EL (cell line): Measurements from ENCODE around the gene SPTAN1.
A peak's percentile ranks its signal among the peaks of the same experiment; 100 is the strongest.
"Not testable (repeated sequence)": the region's sequence is repeated elsewhere in the genome, so short reads cannot be mapped to it uniquely, and the experiment has no call there.

Source experiments
- DNase-seq: peaks from one replicate; pipeline ENCODE4 v3.0.0-alpha.2; 2016

The SPTAN1 gene

DNA sequence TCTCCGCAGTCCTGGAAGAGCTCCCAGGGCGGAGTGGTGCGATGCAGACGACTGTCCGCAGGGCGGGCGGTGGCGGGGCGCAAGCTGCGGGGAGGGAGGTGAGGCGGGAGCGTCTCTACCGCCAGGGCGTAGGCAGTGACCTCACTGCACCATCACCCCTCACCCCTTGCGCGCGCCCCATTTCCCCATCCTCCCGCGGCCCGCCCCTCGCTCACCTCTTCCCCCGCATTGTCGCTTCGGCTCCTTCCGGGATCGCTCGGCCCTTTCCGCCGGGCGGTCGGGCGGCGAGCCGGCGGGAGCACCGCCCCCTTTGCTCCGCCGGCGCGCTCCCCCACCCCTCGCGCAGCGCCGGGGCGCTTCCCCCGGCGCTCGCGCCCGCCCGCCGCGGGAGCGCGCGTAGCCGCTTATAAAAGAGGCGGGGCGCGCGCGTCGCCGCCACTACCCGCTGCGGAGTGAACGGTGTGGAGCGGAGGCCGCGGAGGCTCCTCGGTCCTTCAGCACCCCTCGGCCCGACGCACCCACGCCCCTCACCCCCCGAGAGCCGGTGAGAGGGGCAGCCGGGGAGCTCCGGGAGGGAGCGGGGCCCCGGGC lies at the start of gene SPTAN1:
Gene SPTAN1 (plus strand): TSS at position 435 of the 591 bp plus-strand sequence. CDS start 14,154 bp downstream, outside the sequence.
- DNase-seq, result peak; percentile 95

GRCh38 chr9:128503415-128503825 lies 49.0 kb upstream of the SPTAN1 start:
- peak; percentile 63 for DNase-seq

GRCh38 chr9:128503870-128504269 lies 48.5 kb upstream of the SPTAN1 start:
- DNase-seq, result peak; percentile 18

- peak; percentile 91 for DNase-seq
Observed at GRCh38 chr9:128504485-128505413, 47.6 kb upstream of the SPTAN1 start, which contains the start of gene GLE1. TSS of gene GLE1 (plus strand) at chr9:128504719. CDS start at chr9:128504806, 87 bp downstream.

DNA sequence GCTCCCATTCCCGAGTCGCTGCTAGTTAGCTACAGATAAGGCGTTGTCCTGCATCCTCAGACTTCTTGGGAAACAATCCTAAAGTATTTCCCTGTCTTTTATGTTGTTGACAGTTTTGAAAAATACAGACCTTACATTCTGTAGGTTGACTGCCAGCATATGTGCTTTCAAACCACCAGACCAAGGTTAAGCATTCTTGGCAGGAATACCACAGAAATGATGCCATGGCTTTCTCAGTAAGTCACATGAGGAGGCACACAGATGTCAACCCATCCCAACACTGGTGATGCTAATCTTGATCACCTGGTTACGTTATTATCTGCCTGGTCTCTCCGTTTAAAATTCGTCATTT lies 47.0 kb upstream of the SPTAN1 start:
- DNase-seq, result peak; percentile 58

DNA sequence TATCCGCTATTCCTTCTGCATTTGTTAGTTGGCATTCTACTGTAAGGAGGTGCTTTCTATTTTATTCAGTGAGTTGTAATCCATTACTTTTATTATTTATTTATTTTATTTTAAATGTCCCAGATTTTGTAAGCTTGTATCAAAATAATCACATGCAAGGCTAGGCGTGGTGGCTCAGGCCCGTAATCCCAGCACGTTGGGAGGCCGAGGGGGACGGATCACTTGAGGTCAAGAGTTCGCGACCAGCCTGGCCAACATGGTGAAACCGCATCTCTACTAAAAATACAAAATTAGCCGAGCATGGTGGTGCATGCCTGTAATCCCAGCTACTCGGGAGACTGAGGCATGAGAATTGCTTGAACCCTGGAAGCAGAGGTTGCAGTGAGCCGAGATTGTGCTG lies 46.5 kb upstream of the SPTAN1 start:
- DNase-seq, result not testable (repeated sequence)

DNA sequence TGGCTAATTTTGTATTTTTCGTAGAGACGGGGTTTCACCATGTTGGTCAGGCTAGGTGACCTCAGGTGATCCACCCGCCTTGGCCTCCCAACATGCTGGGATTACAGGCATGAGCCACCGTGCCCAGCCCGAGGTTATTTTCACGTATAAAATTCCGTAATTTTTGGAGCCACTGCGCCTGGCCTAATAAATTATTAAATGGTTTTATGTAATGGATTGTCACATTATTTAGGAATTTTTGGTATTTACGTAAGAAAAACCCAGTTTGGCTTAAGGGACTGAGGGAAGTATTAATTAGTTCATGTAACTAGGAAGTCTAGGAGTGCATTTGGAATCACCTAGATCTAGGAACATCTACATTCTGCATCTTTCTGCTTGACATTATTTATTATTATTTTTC lies 39.6 kb upstream of the SPTAN1 start:
- DNase-seq, result no peak

DNA sequence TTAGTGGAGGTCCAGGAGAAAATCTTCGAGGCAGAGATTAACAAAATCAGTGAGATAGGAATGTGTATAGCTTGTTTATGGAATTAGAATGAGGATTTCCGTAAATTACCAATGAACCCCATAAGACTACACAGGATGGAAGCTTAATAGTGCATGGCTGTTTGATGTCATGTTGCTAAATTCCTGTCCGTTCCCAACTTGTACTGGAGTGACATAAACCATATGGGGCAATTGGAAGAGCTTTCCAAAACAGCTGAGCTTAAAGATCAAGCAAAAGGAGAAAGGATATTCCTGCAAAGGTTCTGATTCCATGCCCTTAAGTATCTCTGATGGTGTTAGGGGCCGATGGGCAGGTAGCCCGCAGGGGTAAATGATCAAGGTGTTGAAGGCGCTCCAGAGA lies 30.4 kb upstream of the SPTAN1 start:
- DNase-seq, result no peak

DNA sequence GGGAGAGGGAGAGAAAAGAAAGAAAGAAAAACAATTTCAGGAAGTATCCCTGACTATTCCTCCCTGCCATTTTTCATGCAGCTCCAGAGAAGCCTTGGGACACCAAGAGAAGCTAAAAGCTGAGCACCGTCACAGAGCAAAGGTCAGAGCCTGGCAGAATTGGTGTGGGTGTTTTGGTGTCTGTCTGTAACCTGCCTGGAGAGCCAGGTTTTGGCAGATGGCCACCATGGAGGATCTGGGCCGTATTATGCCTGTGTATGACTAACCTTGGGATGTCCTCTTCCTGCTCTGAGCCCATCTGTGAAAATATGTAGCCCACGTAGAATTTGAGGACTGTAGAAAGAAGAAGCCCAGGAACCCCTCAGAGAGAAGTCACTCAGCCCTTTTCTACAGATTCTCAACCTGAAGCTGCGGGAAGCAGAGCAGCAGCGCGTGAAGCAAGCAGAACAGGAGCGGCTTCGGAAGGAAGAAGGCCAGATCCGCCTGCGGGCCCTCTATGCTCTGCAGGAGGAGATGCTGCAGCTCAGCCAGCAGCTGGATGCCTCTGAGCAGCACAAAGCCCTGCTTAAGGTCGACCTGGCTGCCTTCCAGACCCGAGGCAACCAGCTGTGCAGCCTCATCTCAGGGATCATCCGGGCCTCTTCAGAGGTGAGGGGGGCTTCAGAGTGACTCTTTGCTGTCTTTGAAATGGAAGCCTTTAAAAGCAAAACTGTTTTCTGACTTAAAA lies 29.0 kb upstream of the SPTAN1 start:
- peak; percentile 53 for DNase-seq

DNA sequence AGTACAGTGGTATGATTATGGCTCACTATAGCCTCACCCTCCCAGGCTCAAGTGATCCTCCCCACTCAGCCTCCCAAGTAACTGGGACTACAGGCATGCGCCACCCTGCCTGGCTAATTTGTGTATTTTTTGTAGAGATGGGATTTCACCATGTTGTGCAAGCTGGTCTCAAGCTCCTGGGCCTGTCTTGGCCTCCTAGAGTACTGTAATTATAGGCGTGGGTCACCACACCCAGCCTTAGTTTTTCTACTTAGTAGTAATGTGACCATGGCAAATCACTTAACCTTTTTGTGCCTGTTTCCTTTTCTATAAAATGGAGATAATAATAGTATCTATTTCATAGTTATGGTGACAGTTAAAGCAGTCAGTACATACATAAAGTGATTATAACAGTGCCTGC lies 25.7 kb upstream of the SPTAN1 start:
- no peak for DNase-seq

GRCh38 chr9:128528445-128529160 lies 23.8 kb upstream of the SPTAN1 start:
- peak; percentile 60 for DNase-seq

DNA sequence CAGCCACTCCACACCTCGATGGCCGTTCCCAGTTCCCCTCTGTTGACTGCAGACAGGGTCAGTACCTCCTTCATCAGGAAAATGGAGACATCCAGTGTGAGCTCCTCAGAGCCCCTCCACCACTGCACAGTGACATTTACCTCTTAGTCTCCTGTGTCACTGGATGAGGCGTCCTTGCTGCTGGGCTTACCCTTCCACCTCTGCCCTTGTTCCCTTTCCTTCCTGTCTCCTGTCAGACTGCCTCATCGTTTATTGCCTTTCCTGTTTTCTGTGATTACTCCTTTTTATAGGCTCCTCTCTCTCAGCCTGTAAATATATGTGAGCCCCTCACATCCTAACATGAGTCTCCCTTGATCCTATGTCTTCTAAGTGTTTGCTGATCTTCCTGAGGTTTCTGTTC lies 23.2 kb upstream of the SPTAN1 start:
- no peak for DNase-seq

DNA sequence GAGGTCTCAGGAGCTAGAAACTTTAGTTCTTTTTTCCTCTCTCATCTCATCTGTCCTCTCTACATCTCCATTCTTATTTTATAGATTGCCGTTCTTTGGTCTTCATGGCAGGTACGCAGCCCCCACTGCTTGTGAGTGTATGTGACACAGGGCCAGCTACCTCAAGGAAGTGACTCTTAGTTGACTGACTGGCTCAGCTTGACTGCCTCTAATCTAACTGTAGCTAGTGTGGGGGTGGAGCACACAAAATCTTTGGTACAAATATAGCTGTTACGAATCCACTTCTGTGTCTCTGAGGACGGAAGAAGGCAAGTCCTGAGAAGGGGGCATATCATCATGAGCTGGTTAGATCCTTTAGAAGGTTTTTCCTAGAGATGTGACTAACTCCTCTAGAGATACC lies 19.8 kb upstream of the SPTAN1 start:
- DNase-seq, result no peak

DNA sequence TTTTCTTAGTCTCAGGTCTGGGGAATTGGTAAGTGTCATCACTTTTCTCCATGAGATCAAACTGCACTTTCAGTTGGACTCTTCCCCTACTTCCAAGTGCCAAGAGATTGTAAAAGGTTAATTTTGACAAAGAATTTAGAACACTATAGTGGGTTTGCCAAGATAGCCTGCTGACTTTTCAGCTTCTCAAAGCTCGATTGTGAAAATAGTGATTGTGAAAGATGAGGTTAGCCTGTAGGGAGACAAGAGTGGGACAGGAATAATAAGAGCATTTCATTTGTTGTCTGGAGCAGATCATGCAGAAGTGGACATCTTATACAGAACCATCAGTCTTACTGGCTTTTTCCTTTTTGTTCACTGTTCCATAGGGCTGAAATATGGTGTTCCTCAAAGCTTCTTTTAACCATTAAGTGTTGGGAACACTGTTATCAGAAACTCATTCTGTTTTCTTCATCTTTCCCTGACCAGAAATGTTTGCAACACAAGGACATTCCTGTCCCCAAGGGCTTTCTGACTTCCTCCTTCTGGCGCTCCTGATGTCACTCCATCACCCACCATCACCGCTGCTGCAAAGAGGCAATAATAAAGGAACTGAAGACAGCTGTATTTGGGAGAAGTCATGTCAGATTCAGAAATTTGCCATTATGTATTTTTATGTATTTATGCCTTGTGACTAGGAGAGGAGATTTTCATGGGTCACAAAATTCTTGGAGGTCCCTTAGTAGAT lies 11.6 kb upstream of the SPTAN1 start:
- no peak for DNase-seq

DNA sequence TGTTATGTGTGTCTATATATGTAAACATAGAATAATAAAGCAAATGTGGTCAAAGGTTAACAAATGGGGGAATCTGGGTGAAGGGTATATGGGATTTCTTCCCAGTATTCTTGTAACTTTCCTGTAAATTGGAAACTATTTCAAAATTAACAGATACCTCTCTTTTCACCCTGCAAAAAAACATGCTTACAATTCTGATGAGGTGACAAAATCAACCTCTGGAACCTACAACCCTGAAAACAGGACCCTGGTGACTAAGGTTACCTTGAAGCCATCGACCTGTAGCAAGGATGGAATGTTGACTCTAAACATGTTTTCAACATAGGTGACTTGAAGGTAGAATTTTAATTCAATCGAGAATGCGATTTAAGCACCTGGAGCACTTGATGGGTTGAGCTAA lies 5.9 kb upstream of the SPTAN1 start:
- no peak for DNase-seq

- DNase-seq, result no peak
Observed at GRCh38 chr9:128548876-128549275, 3.5 kb upstream of the SPTAN1 start.

DNA sequence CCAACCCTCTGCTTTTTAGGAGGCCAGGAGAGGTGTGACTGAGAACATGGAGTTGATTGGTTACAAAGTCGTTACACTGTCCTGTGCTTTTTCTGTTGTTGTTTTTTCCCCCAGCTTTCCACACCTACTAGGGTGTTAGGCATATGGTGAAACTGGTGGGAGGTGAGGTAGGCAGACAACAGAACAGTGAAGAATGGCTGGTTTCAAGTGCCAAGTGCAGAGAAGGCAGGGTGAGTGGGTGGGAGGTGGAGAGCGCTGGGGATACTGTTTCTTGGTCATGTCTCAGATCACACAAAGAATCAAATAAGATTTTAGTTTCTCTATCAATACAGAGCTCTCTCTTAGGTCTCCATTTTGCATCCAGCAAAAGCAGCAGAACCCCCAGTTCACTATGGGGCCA lies 2.2 kb upstream of the SPTAN1 start:
- DNase-seq, result no peak

DNA sequence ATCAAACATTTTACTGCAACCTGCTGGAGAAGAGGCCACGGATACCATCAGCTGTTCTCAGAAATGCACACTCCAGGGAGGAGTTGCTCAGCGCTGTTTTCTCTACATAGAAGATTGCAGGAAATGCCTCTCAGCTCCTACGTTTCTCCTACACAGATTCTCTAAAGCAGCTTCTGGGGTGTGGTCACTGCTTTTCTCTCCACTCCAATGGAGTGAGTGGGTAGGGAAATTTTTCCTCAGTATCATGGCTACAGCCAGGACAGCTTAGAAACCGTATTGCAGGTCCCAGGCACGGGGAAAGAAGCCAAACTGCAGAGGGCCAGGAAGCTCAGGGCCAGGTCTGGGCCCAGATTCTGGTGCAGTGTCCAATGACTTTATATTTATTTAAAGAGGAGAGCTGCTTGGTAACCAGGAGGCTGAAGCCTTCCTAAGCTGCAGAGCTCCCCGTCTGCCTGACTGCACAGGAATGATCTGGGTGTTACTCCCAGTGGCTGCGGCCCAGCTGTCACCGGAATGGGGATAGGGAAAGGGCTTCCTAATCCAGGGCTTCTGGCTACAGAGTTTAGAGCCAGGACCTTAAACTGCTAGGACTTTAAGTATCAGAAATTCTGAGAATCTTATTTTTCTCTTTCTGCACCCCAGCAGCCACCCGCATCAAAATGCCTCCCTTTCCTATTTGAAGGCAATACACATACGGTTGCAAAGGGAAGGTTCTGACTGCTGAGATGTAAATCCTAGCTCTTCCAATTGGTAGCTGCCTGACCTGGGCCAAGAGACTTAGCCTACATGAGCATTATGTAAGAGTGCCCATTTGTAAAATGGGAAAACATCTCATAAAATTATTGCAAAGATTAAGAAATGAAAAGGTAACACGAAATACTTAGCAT lies 1.4 kb upstream of the SPTAN1 start:
- peak; percentile 43 for DNase-seq

GRCh38 chr9:128551657-128552152 lies 682 bp upstream of the SPTAN1 start:
- no peak for DNase-seq

DNA sequence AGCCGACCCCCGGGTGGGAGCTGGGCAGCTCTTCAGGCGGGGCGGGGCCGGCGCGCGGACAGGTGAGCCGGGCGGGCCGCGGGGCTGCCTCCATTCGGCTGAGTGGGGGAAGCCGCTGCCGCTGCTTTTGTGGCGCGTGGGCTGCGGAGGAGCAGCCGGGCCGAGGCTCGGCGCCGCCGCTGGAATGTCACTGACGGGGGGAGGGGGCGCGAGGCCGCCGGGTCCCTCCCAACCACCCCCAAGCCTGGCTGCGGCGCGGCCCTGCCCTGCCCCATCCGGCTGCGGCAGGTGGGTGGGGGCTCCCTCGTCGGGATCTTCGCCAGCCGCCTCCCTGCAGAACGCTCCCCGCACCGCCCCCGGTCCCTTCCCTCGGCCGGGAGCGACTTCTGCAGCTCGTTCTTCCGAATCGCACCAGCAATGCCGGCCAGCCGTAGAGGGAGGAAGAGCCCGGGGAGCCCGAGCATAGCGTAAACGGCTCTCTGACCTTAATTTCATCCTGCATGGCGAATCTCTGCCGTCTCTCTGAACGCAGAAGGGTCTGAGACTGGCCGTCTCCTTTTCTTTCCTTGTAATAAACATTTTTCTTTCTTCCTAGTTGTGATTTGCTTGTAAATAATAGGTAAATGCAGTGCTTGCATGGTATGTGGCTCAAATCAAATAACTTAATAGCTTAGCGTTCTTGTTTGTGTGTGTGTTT lies 505 bp downstream of the SPTAN1 start:
- no peak for DNase-seq
